DOHH2 (cell line): ENCODE results near the gene CDC123.
A peak's percentile ranks its signal among the peaks of the same experiment; 100 is the strongest.

Experiments
- H3F3A ChIP-seq: fragments of 200-600 bp; sonication (generic), shearing (Covaris generic); 2 replicates; pipeline ENCODE4 v1.6.0; 2016; ENCODE audit warnings: antibody characterized with exemption, mild to moderate bottlenecking; ENCODE audit not compliant: control insufficient read depth, insufficient read depth
- H3K27ac ChIP-seq: fragments of 200-600 bp; sonication (generic); 2 replicates; pipeline ENCODE4 v1.5.1; 2014; ENCODE audit warnings: low read depth, mild to moderate bottlenecking, low read length, moderate library complexity
- H3K27me3 ChIP-seq: fragments of 200-600 bp; sonication (generic); 2 replicates; pipeline ENCODE4 v1.6.1; 2014; ENCODE audit warnings: mild to moderate bottlenecking, low read length, mixed read lengths; ENCODE audit not compliant: control insufficient read depth
- H3K36me3 ChIP-seq: fragments of 200-600 bp; sonication (generic); 2 replicates; pipeline ENCODE4 v1.6.1; 2014; ENCODE audit warnings: mild to moderate bottlenecking, low read length, moderate library complexity, mixed read lengths; ENCODE audit not compliant: control insufficient read depth
- H3K4me1 ChIP-seq: fragments of 200-600 bp; sonication (generic); 2 replicates; pipeline ENCODE4 v1.6.1; 2014; ENCODE audit warnings: mild to moderate bottlenecking, low read length, mixed read lengths; ENCODE audit not compliant: control insufficient read depth
- H3K4me2 ChIP-seq: fragments of 200-600 bp; sonication (generic); 2 replicates; pipeline ENCODE4 v1.6.0; 2014; ENCODE audit warnings: mild to moderate bottlenecking, low read length, moderate library complexity
- H3K4me3 ChIP-seq: fragments of 200-600 bp; sonication (generic); 2 replicates; pipeline ENCODE4 v1.5.1; 2014; ENCODE audit warnings: mild to moderate bottlenecking, low read length, mixed read lengths
- H3K79me2 ChIP-seq: fragments of 200-600 bp; sonication (generic); 2 replicates; pipeline ENCODE4 v1.6.1; 2014; ENCODE audit warnings: mild to moderate bottlenecking, low read length, mixed read lengths; ENCODE audit not compliant: control insufficient read depth
- H3K9me2 ChIP-seq: fragments of 200-600 bp; sonication (generic); replicated peaks from 2 replicates; pipeline ENCODE4 v1.6.1; 2014; ENCODE audit warnings: mild to moderate bottlenecking, low read length, mixed read lengths; ENCODE audit not compliant: control insufficient read depth
- H3K9me3 ChIP-seq: fragments of 200-600 bp; sonication (generic); 2 replicates; pipeline ENCODE4 v1.6.1; 2014; ENCODE audit warnings: antibody characterized with exemption, low read length, mixed read lengths; ENCODE audit not compliant: control insufficient read depth, insufficient read depth
- H4K20me1 ChIP-seq: fragments of 200-600 bp; sonication (generic); 2 replicates; pipeline ENCODE4 v1.6.0; 2014; ENCODE audit warnings: low read depth, mild to moderate bottlenecking, antibody characterized with exemption, low read length, moderate library complexity; ENCODE audit not compliant: control insufficient read depth, insufficient read depth
- CTCF ChIP-seq: fragments of 200-600 bp; sonication (generic); IDR thresholded peaks from one replicate; pipeline ENCODE4 v1.5.1; 2014; ENCODE audit warnings: antibody characterized with exemption, mild to moderate bottlenecking, low read depth, low read length; ENCODE audit not compliant: poor library complexity, severe bottlenecking
- EZH2phosphoT487 ChIP-seq: fragments of 200-600 bp; sonication (generic); IDR thresholded peaks from 2 replicates; pipeline ENCODE4 v1.6.1; 2017; ENCODE audit warnings: borderline replicate concordance, mild to moderate bottlenecking, antibody characterized with exemption, low read length, moderate library complexity, mixed read lengths

CDC123 gene

DNA sequence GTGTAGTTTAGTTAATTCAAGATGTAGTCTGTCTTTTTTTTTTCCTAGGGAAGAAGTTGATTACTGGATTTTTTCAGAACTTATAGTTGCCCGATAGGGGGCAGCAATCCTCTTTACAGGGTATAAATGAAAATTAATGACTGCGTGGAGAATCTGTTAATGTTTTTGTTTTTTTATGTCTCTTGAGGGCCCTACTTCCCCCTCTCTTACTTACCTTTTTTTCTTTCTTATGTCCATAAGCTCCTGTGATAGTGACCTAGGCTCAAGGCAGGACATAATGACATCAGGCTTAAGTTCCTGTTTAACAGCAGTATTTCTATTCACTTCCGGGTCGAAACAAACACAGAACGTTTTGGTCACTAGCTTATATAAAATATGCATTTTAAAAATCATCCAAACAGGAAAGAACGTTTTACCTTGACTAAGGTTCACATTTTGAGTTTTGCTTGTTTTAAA lies 18.8 kb downstream of the CDC123 start:
- peak overlapping the region; percentile 14 for H3K4me3 ChIP-seq
- no peaks in the 10 kb centered on the region for H4K20me1 ChIP-seq
- H3K36me3 ChIP-seq = peaks cover 87% of the 10 kb centered on the region
- H3K79me2 ChIP-seq = peaks cover 50% of the 10 kb centered on the region
- no peaks in the 10 kb centered on the region for H3K27me3 ChIP-seq
- TF ChIP-seq EZH2phosphoT487 = no peak
- TF ChIP-seq CTCF = peak; percentile 88
- peaks cover 17% of the 10 kb centered on the region for H3K4me1 ChIP-seq
- H3K9me3 ChIP-seq = no peaks in the 10 kb centered on the region
- H3K9me2 ChIP-seq = no peaks in the 10 kb centered on the region
- peak overlapping the region; percentile 27 for H3K4me2 ChIP-seq
- no peak overlapping the region for H3K27ac ChIP-seq
- peaks cover 27% of the 10 kb centered on the region for H3F3A ChIP-seq

- no peaks in the 10 kb centered on the region for H3K9me3 ChIP-seq
- H3K4me2 ChIP-seq = no peak overlapping the region
- peaks cover 81% of the 10 kb centered on the region for H3K36me3 ChIP-seq
- peaks cover 72% of the 10 kb centered on the region for H3K79me2 ChIP-seq
- H3F3A ChIP-seq = peaks cover 4% of the 10 kb centered on the region; the same call in 1 of the 2 replicates
- H3K27ac ChIP-seq = no peak overlapping the region
- H3K27me3 ChIP-seq = no peaks in the 10 kb centered on the region
- H3K9me2 ChIP-seq = no peaks in the 10 kb centered on the region
- TF ChIP-seq CTCF (no peak), EZH2phosphoT487 (no peak)
- peaks cover 13% of the 10 kb centered on the region for H3K4me1 ChIP-seq
- H3K4me3 ChIP-seq = no peak overlapping the region
- no peaks in the 10 kb centered on the region for H4K20me1 ChIP-seq
Measured at GRCh38 chr10:12218991-12219390, 23.0 kb downstream of the CDC123 start.

DNA sequence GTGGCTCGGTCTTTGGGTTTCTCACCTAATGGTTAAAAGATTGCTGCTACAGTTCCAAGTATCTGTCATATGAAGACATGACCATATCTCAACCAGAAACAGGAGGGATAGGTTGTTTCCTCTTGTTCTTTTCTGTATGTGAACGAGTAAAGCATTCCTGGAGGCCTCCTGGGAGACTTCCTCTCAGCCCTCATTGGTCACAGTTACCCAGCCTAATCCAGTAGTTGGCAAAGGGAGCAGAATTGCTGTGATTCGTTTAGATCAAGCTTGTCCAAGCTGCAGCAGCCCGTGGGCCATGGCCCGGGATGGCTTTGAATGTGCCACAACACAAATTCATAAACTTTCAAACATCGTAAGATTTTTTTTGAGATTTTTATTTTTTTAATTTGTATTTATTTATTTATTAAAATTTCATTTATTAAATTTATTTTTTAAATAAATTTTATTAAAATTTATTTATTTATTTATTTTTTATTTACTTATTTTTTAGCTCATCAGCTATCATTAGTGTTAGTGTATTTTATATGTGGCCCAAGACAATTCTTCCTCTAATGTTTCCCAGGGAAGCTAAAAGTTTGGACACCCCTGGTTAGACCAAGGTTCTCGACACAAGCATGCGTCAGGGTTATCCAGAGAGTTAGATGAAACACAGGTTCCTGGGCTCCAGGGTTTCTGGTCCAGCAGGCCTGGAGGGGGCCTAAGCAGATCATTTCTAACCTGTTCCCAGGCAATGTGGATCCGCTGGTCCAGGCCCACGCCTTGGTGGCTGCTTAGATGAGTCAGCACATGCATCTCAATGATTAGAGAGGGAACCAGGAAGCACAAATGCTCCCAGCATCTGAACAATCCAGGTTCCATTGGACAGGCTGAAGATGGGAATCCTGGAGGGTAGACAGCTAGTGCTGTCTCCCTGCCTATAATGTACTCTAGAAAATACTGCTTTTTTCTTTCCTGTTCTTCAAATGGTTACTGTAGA lies 25.6 kb downstream of the CDC123 start:
- Histone ChIP-seq H3K4me1 (no peaks in the 10 kb centered on the region), H3K4me3 (no peak overlapping the region), H4K20me1 (no peaks in the 10 kb centered on the region), H3K36me3 (peaks cover 73% of the 10 kb centered on the region), H3K9me3 (no peaks in the 10 kb centered on the region), H3F3A (no peaks in the 10 kb centered on the region), H3K9me2 (no peaks in the 10 kb centered on the region), H3K79me2 (peaks cover 58% of the 10 kb centered on the region), H3K4me2 (no peak overlapping the region), H3K27ac (no peak overlapping the region), H3K27me3 (no peaks in the 10 kb centered on the region)
- TF ChIP-seq EZH2phosphoT487 (no peak), CTCF (no peak)
